Measurements from ENCODE around the gene AAK1.

AAK1 gene

DNA sequence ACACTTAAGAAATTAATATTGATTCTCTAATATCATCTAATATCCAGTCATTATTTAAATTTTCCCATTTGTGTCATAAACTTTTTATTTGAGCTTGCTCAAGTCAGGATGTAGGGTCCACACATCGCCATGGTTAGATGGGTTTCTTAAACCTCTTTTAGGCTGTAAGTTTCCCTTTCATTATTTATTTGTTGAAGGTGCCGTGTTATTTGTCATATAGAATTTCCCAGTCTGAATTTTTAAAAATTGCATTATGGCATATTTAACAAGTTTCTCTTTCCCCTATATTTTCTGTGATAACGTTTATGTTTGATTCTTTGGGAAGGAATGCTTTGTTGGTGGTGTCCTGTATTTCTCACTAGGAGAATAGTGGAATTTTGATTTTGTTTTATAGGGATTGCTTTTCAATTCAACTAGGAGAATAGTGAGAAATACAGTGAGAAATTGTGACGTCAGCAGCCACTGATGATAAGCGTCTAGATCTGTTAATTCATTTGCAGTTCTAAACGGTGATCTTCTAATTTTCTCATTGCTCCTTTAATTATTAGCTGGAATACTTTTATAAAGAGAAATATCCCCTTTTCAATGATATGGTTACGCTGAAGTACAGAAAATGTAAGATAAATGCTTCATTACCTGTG, 44.6 kb upstream of the AAK1 start:
- no peak overlapping the region for H2BK120ac ChIP-seq (ENCODE audit: low read depth, low read length)
- no peaks in the 10 kb centered on the region for H3K36me3 ChIP-seq (replicated peaks in 1 of 2; ENCODE audit: control insufficient read depth in 2 of 2, insufficient read depth in 2 of 2, low read length in 2 of 2)
- no peak overlapping the region for H2BK5ac ChIP-seq (ENCODE audit: low read length)
- no peak overlapping the region for H3K4me2 ChIP-seq (ENCODE audit: insufficient read depth, low read length, poor library complexity, severe bottlenecking)
- no CpG with 5 or more reads among the region's 7 CpGs for WGBS, 2 donors (ENCODE audit: extremely low coverage in 2 of 2, insufficient read length in 2 of 2, insufficient replicate concordance in 1 of 2)
- no peak overlapping the region for H2BK15ac ChIP-seq (ENCODE audit: low read length)
- no peaks in the 10 kb centered on the region for H3K4me1 ChIP-seq (ENCODE audit: control insufficient read depth in 2 of 2, insufficient read depth in 1 of 2, low read depth in 1 of 2, low read length in 2 of 2)
- no peak overlapping the region for H4K91ac ChIP-seq (ENCODE audit: low read depth, low read length, poor library complexity)
- no peak overlapping the region for H3K4ac ChIP-seq (ENCODE audit: low read length)
- H2BK12ac ChIP-seq (ENCODE audit: low read length): no peak overlapping the region
- H3K18ac ChIP-seq (ENCODE audit: low read length): no peak overlapping the region
- no peak overlapping the region for H2AK5ac ChIP-seq (ENCODE audit: low read depth, low read length)
- no peak overlapping the region for H3K14ac ChIP-seq (ENCODE audit: low read length)
- no peak overlapping the region for H3K9ac ChIP-seq (ENCODE audit: low read depth, low read length, poor library complexity)
- H3K27me3 ChIP-seq (ENCODE audit: control insufficient read depth in 3 of 3, insufficient read depth in 3 of 3, low read depth in 1 of 3, low read length in 3 of 3): no peaks in the 10 kb centered on the region
- no peak for DNase-seq (ENCODE audit: low spot score)
- no peaks in the 10 kb centered on the region for H3K9me3 ChIP-seq (replicated peaks in 1 of 2; ENCODE audit: control insufficient read depth in 2 of 2, insufficient read depth in 1 of 2, low read depth in 1 of 2, low read length in 2 of 2)
- no peak overlapping the region for H3K23ac ChIP-seq (ENCODE audit: low read depth, low read length, poor library complexity)
- H3K79me1 ChIP-seq (ENCODE audit: low read depth, low read length): no peaks in the 10 kb centered on the region
- no peak overlapping the region for H3K27ac ChIP-seq (replicated peaks; ENCODE audit: low read length)
- no peak overlapping the region for H4K8ac ChIP-seq (ENCODE audit: low read depth, low read length)
- no peak overlapping the region for H3K4me3 ChIP-seq (ENCODE audit: low read length in 2 of 2)
- H2AFZ ChIP-seq (ENCODE audit: low read length): no peak overlapping the region

DNA sequence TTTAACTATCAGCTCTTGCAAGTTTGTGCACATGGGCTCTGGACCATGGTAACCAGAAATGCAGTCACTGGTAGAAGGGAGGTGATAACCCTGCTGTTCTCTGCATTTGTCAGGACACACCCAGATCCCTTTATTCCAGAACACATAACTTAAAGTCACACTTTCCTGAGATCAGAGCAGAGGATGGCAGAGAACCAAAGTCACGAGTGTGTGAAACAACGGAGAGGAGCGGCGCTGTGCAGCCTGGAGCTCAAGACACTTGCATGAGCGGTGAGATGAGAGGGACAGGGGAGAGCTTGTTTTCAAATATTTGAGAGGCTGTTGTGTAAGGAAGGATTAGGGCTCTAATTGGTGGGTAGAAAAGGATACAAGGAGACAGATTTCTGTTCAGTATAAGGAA, 43.3 kb upstream of the AAK1 start:
- Histone ChIP-seq H3K4me2 (ENCODE audit: insufficient read depth, low read length, poor library complexity, severe bottlenecking) (no peak overlapping the region), H4K91ac (ENCODE audit: low read depth, low read length, poor library complexity) (no peak overlapping the region), H3K4me3 (ENCODE audit: low read length in 2 of 2) (no peak overlapping the region), H3K79me1 (ENCODE audit: low read depth, low read length) (no peaks in the 10 kb centered on the region), H3K9me3 (replicated peaks in 1 of 2; ENCODE audit: control insufficient read depth in 2 of 2, insufficient read depth in 1 of 2, low read depth in 1 of 2, low read length in 2 of 2) (no peaks in the 10 kb centered on the region), H3K4ac (ENCODE audit: low read length) (no peak overlapping the region), H2AK5ac (ENCODE audit: low read depth, low read length) (no peak overlapping the region), H4K8ac (ENCODE audit: low read depth, low read length) (no peak overlapping the region), H3K4me1 (ENCODE audit: control insufficient read depth in 2 of 2, insufficient read depth in 1 of 2, low read depth in 1 of 2, low read length in 2 of 2) (no peaks in the 10 kb centered on the region), H2AFZ (ENCODE audit: low read length) (no peak overlapping the region), H3K18ac (ENCODE audit: low read length) (no peak overlapping the region), H3K9ac (ENCODE audit: low read depth, low read length, poor library complexity) (no peak overlapping the region), H2BK12ac (ENCODE audit: low read length) (no peak overlapping the region), H3K14ac (ENCODE audit: low read length) (no peak overlapping the region), H3K23ac (ENCODE audit: low read depth, low read length, poor library complexity) (no peak overlapping the region), H3K36me3 (replicated peaks in 1 of 2; ENCODE audit: control insufficient read depth in 2 of 2, insufficient read depth in 2 of 2, low read length in 2 of 2) (no peaks in the 10 kb centered on the region), H2BK120ac (ENCODE audit: low read depth, low read length) (no peak overlapping the region), H3K27ac (replicated peaks; ENCODE audit: low read length) (no peak overlapping the region), H2BK15ac (ENCODE audit: low read length) (no peak overlapping the region), H2BK5ac (ENCODE audit: low read length) (no peak overlapping the region), H3K27me3 (ENCODE audit: control insufficient read depth in 3 of 3, insufficient read depth in 3 of 3, low read depth in 1 of 3, low read length in 3 of 3) (no peaks in the 10 kb centered on the region)
- no peak for DNase-seq (ENCODE audit: low spot score)
- WGBS, 2 donors (ENCODE audit: extremely low coverage in 2 of 2, insufficient read length in 2 of 2, insufficient replicate concordance in 1 of 2): no CpG with 5 or more reads among the region's 5 CpGs

DNA sequence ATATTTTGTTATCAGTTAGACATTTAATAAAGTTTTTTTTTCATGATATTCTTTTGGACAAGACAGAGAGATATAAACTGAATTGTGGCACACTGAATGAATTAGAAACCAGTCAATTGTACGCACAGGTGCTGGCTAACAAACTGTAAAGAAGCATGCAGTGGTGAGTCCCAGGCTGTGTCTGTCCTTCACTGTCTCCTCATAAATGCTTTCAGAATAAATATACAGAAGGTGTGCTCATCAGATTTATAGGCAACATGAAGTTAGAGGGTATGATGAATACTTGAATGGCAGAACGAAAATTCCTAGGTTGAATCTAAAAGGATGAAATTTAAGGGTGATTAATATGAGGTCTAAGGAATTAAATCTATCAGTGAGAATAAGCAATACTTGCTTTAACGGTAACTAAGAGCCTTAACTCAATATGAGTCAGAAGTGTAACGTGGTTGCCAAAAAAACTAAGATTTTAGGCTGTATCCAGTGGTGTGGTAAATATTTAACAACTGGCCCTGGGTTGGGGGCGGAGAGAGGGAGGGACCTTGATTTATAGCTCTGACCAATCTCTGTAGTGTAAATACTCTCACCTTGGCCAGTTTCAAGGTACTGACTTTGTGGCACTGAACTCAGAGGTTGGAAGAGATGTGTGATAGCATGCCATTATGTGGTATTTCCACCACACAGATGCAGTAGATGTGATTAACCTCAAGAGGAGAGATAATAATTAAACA, 41.9 kb upstream of the AAK1 start:
- Histone ChIP-seq H2BK120ac (ENCODE audit: low read depth, low read length) (no peak overlapping the region), H3K27ac (replicated peaks; ENCODE audit: low read length) (no peak overlapping the region), H2BK12ac (ENCODE audit: low read length) (no peak overlapping the region), H3K4me1 (ENCODE audit: control insufficient read depth in 2 of 2, insufficient read depth in 1 of 2, low read depth in 1 of 2, low read length in 2 of 2) (no peaks in the 10 kb centered on the region), H3K14ac (ENCODE audit: low read length) (no peak overlapping the region), H2BK5ac (ENCODE audit: low read length) (no peak overlapping the region), H2AFZ (ENCODE audit: low read length) (no peak overlapping the region), H3K9ac (ENCODE audit: low read depth, low read length, poor library complexity) (no peak overlapping the region), H3K9me3 (replicated peaks in 1 of 2; ENCODE audit: control insufficient read depth in 2 of 2, insufficient read depth in 1 of 2, low read depth in 1 of 2, low read length in 2 of 2) (no peaks in the 10 kb centered on the region), H3K36me3 (replicated peaks in 1 of 2; ENCODE audit: control insufficient read depth in 2 of 2, insufficient read depth in 2 of 2, low read length in 2 of 2) (no peaks in the 10 kb centered on the region), H3K4ac (ENCODE audit: low read length) (no peak overlapping the region), H3K23ac (ENCODE audit: low read depth, low read length, poor library complexity) (no peak overlapping the region), H2BK15ac (ENCODE audit: low read length) (no peak overlapping the region), H3K18ac (ENCODE audit: low read length) (no peak overlapping the region), H4K91ac (ENCODE audit: low read depth, low read length, poor library complexity) (no peak overlapping the region), H3K4me2 (ENCODE audit: insufficient read depth, low read length, poor library complexity, severe bottlenecking) (no peak overlapping the region), H2AK5ac (ENCODE audit: low read depth, low read length) (no peak overlapping the region), H3K27me3 (ENCODE audit: control insufficient read depth in 3 of 3, insufficient read depth in 3 of 3, low read depth in 1 of 3, low read length in 3 of 3) (no peaks in the 10 kb centered on the region), H4K8ac (ENCODE audit: low read depth, low read length) (no peak overlapping the region), H3K79me1 (ENCODE audit: low read depth, low read length) (no peaks in the 10 kb centered on the region), H3K4me3 (ENCODE audit: low read length in 2 of 2) (no peak overlapping the region)
- whole genome bisulfite sequencing, 2 donors (ENCODE audit: extremely low coverage in 2 of 2, insufficient read length in 2 of 2, insufficient replicate concordance in 1 of 2): no CpG with 5 or more reads among the region's 5 CpGs
- DNase-seq (ENCODE audit: low spot score): no peak

DNA sequence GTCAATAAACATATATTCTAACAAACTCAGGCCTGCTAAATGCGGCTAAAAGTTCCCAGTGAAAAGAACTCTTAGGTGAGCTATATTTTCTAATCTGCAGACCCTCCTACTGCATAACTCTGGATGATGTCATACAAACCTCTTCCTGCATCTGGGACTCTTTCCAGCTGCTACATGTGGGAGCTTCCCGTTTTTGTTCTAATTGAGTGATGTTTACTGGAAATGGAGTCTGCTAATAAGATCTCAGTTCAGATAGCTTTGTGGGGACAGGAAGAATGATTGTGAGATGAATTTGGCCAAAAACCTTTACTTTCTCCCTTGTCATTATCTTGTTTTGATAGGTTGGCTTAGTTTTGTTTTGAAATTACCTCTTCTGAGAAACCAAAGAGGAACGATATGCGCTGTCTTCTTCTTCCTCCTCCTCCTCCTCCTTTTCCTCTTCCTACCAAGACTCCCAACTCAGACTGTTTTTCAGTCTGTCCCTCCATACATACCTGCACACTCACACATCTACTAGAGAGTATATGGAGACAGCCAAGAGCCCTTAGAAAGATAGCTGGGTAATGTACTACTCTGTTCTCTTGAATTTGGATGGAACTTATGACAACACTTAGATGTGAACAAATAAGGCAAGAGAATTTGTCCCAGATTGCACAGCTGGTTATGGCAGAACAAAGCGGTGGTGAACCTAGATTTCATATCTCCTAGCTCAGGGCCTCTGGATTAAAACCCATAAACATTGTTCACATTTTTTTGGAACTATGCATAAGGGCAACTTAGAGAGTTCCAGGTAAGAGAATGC, 39.8 kb upstream of the AAK1 start:
- Histone ChIP-seq H3K27ac (replicated peaks; ENCODE audit: low read length) (no peak overlapping the region), H3K9ac (ENCODE audit: low read depth, low read length, poor library complexity) (no peak overlapping the region), H3K9me3 (replicated peaks in 1 of 2; ENCODE audit: control insufficient read depth in 2 of 2, insufficient read depth in 1 of 2, low read depth in 1 of 2, low read length in 2 of 2) (no peaks in the 10 kb centered on the region), H2BK12ac (ENCODE audit: low read length) (no peak overlapping the region), H2AK5ac (ENCODE audit: low read depth, low read length) (no peak overlapping the region), H3K79me1 (ENCODE audit: low read depth, low read length) (no peaks in the 10 kb centered on the region), H3K4me3 (ENCODE audit: low read length in 2 of 2) (no peak overlapping the region), H3K36me3 (replicated peaks in 1 of 2; ENCODE audit: control insufficient read depth in 2 of 2, insufficient read depth in 2 of 2, low read length in 2 of 2) (no peaks in the 10 kb centered on the region), H3K18ac (ENCODE audit: low read length) (no peak overlapping the region), H2BK15ac (ENCODE audit: low read length) (no peak overlapping the region), H2BK5ac (ENCODE audit: low read length) (no peak overlapping the region), H2BK120ac (ENCODE audit: low read depth, low read length) (no peak overlapping the region), H4K8ac (ENCODE audit: low read depth, low read length) (no peak overlapping the region), H3K4me2 (ENCODE audit: insufficient read depth, low read length, poor library complexity, severe bottlenecking) (no peak overlapping the region), H3K14ac (ENCODE audit: low read length) (no peak overlapping the region), H3K23ac (ENCODE audit: low read depth, low read length, poor library complexity) (no peak overlapping the region), H2AFZ (ENCODE audit: low read length) (no peak overlapping the region), H4K91ac (ENCODE audit: low read depth, low read length, poor library complexity) (no peak overlapping the region), H3K4ac (ENCODE audit: low read length) (no peak overlapping the region), H3K27me3 (ENCODE audit: control insufficient read depth in 3 of 3, insufficient read depth in 3 of 3, low read depth in 1 of 3, low read length in 3 of 3) (no peaks in the 10 kb centered on the region), H3K4me1 (ENCODE audit: control insufficient read depth in 2 of 2, insufficient read depth in 1 of 2, low read depth in 1 of 2, low read length in 2 of 2) (no peaks in the 10 kb centered on the region)
- WGBS, 2 donors (ENCODE audit: extremely low coverage in 2 of 2, insufficient read length in 2 of 2, insufficient replicate concordance in 1 of 2): no CpG with 5 or more reads among the region's 5 CpGs
- no peak for DNase-seq (ENCODE audit: low spot score)

Measured in neuronal stem cell (in vitro differentiated cells).